Cardiac muscle cell (in vitro differentiated cells and primary cell): Measurements from ENCODE around the gene CYB5D1. TPM values are rescaled to one million over a fixed set of nuclear protein-coding genes. Genes with fewer than 3 reads are reported as not detected.

Experiments used
- DNase-seq, 2 donors: peaks; one replicate each; pipeline versions ENCODE4 v3.0.0 to v3.0.0-alpha.2; 2010 to 2017; ENCODE audit warnings: low read depth in 1 of 2, low spot score in 1 of 2
- H3K27ac ChIP-seq: fragments of 200-600 bp; sonication (generic); 2 replicates; pipeline ENCODE4 v1.5.1; 2016
- H3K27me3 ChIP-seq: fragments of 200-600 bp; sonication (generic); 2 replicates; pipeline ENCODE4 v1.6.0; 2016; ENCODE audit warnings: control low read depth
- H3K36me3 ChIP-seq: fragments of 200-600 bp; sonication (generic); 2 replicates; pipeline ENCODE4 v1.5.1; 2016; ENCODE audit warnings: control low read depth
- H3K4me1 ChIP-seq: fragments of 200-600 bp; sonication (generic); 2 replicates; pipeline ENCODE4 v1.8.1; 2017; ENCODE audit warnings: low read depth, mild to moderate bottlenecking, mixed run types
- H3K4me3 ChIP-seq: fragments of 200-600 bp; sonication (generic); 2 replicates; pipeline ENCODE4 v1.5.1; 2016; ENCODE audit warnings: mild to moderate bottlenecking
- H3K9me3 ChIP-seq: fragments of 200-600 bp; sonication (generic); 2 replicates; pipeline ENCODE4 v1.5.1; 2017; ENCODE audit warnings: low read depth, mild to moderate bottlenecking, control low read depth
- CTCF ChIP-seq: IDR thresholded peaks from 2 replicates; pipeline ENCODE4 v1.5.1; 2012; ENCODE audit warnings: low read depth, mild to moderate bottlenecking, low read length
- polyA plus RNA-seq: library from polyadenylated mRNA; unstranded; fragments of >200 nt; fragmentation: Nextera tagmentation; extraction: Ambion mirVana; gene quantifications from 2 replicates; pipeline ENCODE4 v1.2.1, GENCODE V29; 2016
- total RNA-seq: library from RNA; depleted of rRNA; stranded (reverse); fragments of >200 nt; gene quantifications from 2 replicates; pipeline ENCODE4 v1.2.3, GENCODE V29; 2016

The CYB5D1 gene
- total and polyA plus RNA-seq, 2 experiments from 2014 or later = 13.7 to 14.0 TPM

- no peak for TF ChIP-seq CTCF
- Histone ChIP-seq H3K27me3 (no peaks in the 10 kb centered on the region), H3K36me3 (peaks cover 16% of the 10 kb centered on the region), H3K9me3 (no peaks in the 10 kb centered on the region), H3K4me3 (no peak overlapping the region), H3K4me1 (peaks cover 20% of the 10 kb centered on the region), H3K27ac (peak overlapping the region; percentile 16)
- DNase-seq = no peak
Observed at GRCh38 chr17:7882068-7882467, 24.3 kb downstream of the CYB5D1 start.

GRCh38 chr17:7882629-7883028 lies 24.8 kb downstream of the CYB5D1 start:
- no peak for DNase-seq
- H3K9me3 ChIP-seq = no peaks in the 10 kb centered on the region
- H3K36me3 ChIP-seq = peaks cover 13% of the 10 kb centered on the region
- H3K4me3 ChIP-seq = no peak overlapping the region
- H3K27me3 ChIP-seq = no peaks in the 10 kb centered on the region
- H3K4me1 ChIP-seq = peaks cover 23% of the 10 kb centered on the region
- no peak for TF ChIP-seq CTCF
- peak overlapping the region; percentile 56 for H3K27ac ChIP-seq

- Histone ChIP-seq H3K4me1 (peaks cover 33% of the 10 kb centered on the region), H3K36me3 (peaks cover 7% of the 10 kb centered on the region), H3K27me3 (no peaks in the 10 kb centered on the region), H3K4me3 (peak overlapping the region; percentile 90), H3K27ac (peak overlapping the region; percentile 72), H3K9me3 (no peaks in the 10 kb centered on the region)
- peak in 1 of 2 donors; percentile 42 for DNase-seq
- no peak for TF ChIP-seq CTCF
Observed at GRCh38 chr17:7883781-7884386, 26.1 kb downstream of the CYB5D1 start.

- no peak for TF ChIP-seq CTCF
- Histone ChIP-seq H3K27ac (peak overlapping the region; percentile 89), H3K9me3 (no peaks in the 10 kb centered on the region), H3K27me3 (no peaks in the 10 kb centered on the region), H3K36me3 (peaks cover 7% of the 10 kb centered on the region), H3K4me3 (peak overlapping the region; percentile 90), H3K4me1 (peaks cover 42% of the 10 kb centered on the region)
- peak; percentile 21 to 33 for DNase-seq
Observed at GRCh38 chr17:7884581-7885366, 27.0 kb downstream of the CYB5D1 start.

GRCh38 chr17:7885367-7886226 lies 27.8 kb downstream of the CYB5D1 start:
- Histone ChIP-seq H3K4me3 (peak overlapping the region; percentile 90), H3K27ac (peak overlapping the region; percentile 89), H3K27me3 (no peaks in the 10 kb centered on the region), H3K4me1 (peaks cover 46% of the 10 kb centered on the region), H3K9me3 (no peaks in the 10 kb centered on the region), H3K36me3 (peaks cover 1% of the 10 kb centered on the region)
- no peak for TF ChIP-seq CTCF
- DNase-seq = peak; percentile 53 to 92
